PC-9 (cell line): ENCODE data around the gene CMIP. TPM values are rescaled to one million over a fixed set of nuclear protein-coding genes. Genes with fewer than 3 reads are reported as not detected.

Experiments
- BruUV-seq: library from RNA; stranded (reverse); fragments of 400-500 nt; replicated peaks from 2 replicates; lab custom pipeline; 2021; lab: Mats Ljungman, UMichigan
- CTCF ChIA-PET: fragments of 300-600 bp; sonication (Branson Sonifier 250); formaldehyde crosslinking; loops from one replicate; lab custom pipeline; 2022; ENCODE audit warnings: antibody characterized with exemption; lab: Charles Lee
- POLR2A ChIA-PET: fragments of 300-600 bp; sonication (Branson Sonifier 250); formaldehyde crosslinking; loops from one replicate; lab custom pipeline; 2022; ENCODE audit warnings: antibody characterized with exemption; ENCODE audit not compliant: unreplicated experiment; lab: Charles Lee
- DNase-seq, 2 experiments: peaks; one replicate each; pipeline versions ENCODE4 v3.0.0 to v3.0.0-alpha.2; 2015 to 2022; ENCODE audit warnings: mixed read lengths in 1 of 2
- H2AFZ ChIP-seq: fragments of 200-600 bp; sonication (generic); 2 replicates; pipeline ENCODE4 v1.8.1; 2017; ENCODE audit warnings: antibody characterized with exemption
- H3F3A ChIP-seq: fragments of 200-600 bp; sonication (generic); 2 replicates; pipeline ENCODE4 v1.8.1; 2017; ENCODE audit warnings: antibody characterized with exemption, mild to moderate bottlenecking, low read depth; ENCODE audit not compliant: insufficient read depth
- H3K27ac ChIP-seq: fragments of 200-600 bp; sonication (generic); 2 replicates; pipeline ENCODE4 v1.6.1; 2016; ENCODE audit warnings: mixed run types
- H3K27me3 ChIP-seq: fragments of 200-600 bp; sonication (generic); 2 replicates; pipeline ENCODE4 v1.6.1; 2016; ENCODE audit warnings: low read depth, mixed run types; ENCODE audit not compliant: insufficient read depth
- H3K36me3 ChIP-seq: fragments of 200-600 bp; sonication (generic); 2 replicates; pipeline ENCODE4 v1.6.1; 2016; ENCODE audit warnings: low read depth, mixed run types
- H3K4me1 ChIP-seq: fragments of 200-600 bp; sonication (generic); replicated peaks from 2 replicates; pipeline ENCODE4 v1.6.1; 2016; ENCODE audit warnings: mixed run types; ENCODE audit not compliant: insufficient read depth
- H3K4me2 ChIP-seq: fragments of 200-600 bp; sonication (generic); 2 replicates; pipeline ENCODE4 v1.6.1; 2017; ENCODE audit warnings: mixed run types
- H3K4me3 ChIP-seq: fragments of 200-600 bp; sonication (generic); 2 replicates; pipeline ENCODE4 v1.6.1; 2016; ENCODE audit warnings: mixed run types
- H3K79me2 ChIP-seq: fragments of 200-600 bp; sonication (generic); 2 replicates; pipeline ENCODE4 v1.6.1; 2017; ENCODE audit warnings: low read depth, mixed run types
- H3K9me2 ChIP-seq: fragments of 200-600 bp; sonication (generic); 2 replicates; pipeline ENCODE4 v1.8.1; 2017; ENCODE audit warnings: mild to moderate bottlenecking; ENCODE audit not compliant: insufficient read depth
- H3K9me3 ChIP-seq: fragments of 200-600 bp; sonication (generic); 2 replicates; pipeline ENCODE4 v1.8.1; 2016; ENCODE audit warnings: low read depth; ENCODE audit not compliant: insufficient read depth
- H4K20me1 ChIP-seq: fragments of 200-600 bp; sonication (generic); 2 replicates; pipeline ENCODE4 v1.8.1; 2017; ENCODE audit not compliant: insufficient read depth
- CTCF ChIP-seq: fragments of 200-600 bp; sonication (generic); conservative IDR thresholded peaks from 2 replicates; pipeline ENCODE4 v1.6.1; 2017; ENCODE audit warnings: mixed run types, antibody characterized with exemption, mild to moderate bottlenecking, moderate library complexity
- EZH2 ChIP-seq: fragments of 200-600 bp; sonication (generic); IDR thresholded peaks from 2 replicates; pipeline ENCODE4 v1.8.0; 2017; ENCODE audit warnings: antibody characterized with exemption, low read depth
- intact Hi-C: fragments of 100-400 bp; cut with micrococcal nuclease; formaldehyde crosslinking; loops from one replicate; pipeline ENCODE4 v1.10.0; 2022; ENCODE audit not compliant: unreplicated experiment
- total RNA-seq: library from RNA; stranded (reverse); gene quantifications from 2 replicates; pipeline ENCODE4 v1.2.3, GENCODE V29; 2021

The CMIP gene
- total RNA-seq, 1 experiment from 2014 or later: 96.6 TPM

GRCh38 chr16:81618187-81618586 lies 173.6 kb downstream of the CMIP start:
- H3K79me2 ChIP-seq: peaks cover 18% of the 10 kb centered on the region

GRCh38 chr16:81618661-81619060 lies 174.1 kb downstream of the CMIP start:
- no peaks in the 10 kb centered on the region for H3K9me3 ChIP-seq
- H3K27me3 ChIP-seq: no peaks in the 10 kb centered on the region
- no TSS peak for BruUV-seq
- ChIA-PET POLR2A (no interaction called here), CTCF (no interaction called here)
- intact Hi-C loops: no loop called here
- no peaks in the 10 kb centered on the region for H3K36me3 ChIP-seq
- H3K4me3 ChIP-seq: no peak overlapping the region
- H3F3A ChIP-seq: peaks cover 19% of the 10 kb centered on the region; the same call in 1 of the 2 replicates
- H3K4me2 ChIP-seq: no peak overlapping the region
- H3K79me2 ChIP-seq: peaks cover 17% of the 10 kb centered on the region
- no peak overlapping the region for H3K27ac ChIP-seq
- H4K20me1 ChIP-seq: peaks cover 16% of the 10 kb centered on the region; the same call in 1 of the 2 replicates
- no peaks in the 10 kb centered on the region for H3K9me2 ChIP-seq
- TF ChIP-seq EZH2 (no peak), CTCF (no peak)
- no peak for DNase-seq
- no peak overlapping the region for H2AFZ ChIP-seq
- H3K4me1 ChIP-seq: peaks cover 3% of the 10 kb centered on the region; the same call in 1 of the 2 replicates

More at GRCh38 chr16:81618187-81618586, 173.6 kb downstream of the CMIP start:
- H2AFZ ChIP-seq: no peak overlapping the region
- no TSS peak for BruUV-seq
- peaks cover 23% of the 10 kb centered on the region; the same call in 1 of the 2 replicates for H3F3A ChIP-seq
- H4K20me1 ChIP-seq: peaks cover 14% of the 10 kb centered on the region; the same call in 1 of the 2 replicates
- no peaks in the 10 kb centered on the region for H3K4me1 ChIP-seq
- intact Hi-C loops: no loop called here
- ChIA-PET CTCF (no interaction called here), POLR2A (no interaction called here)
- H3K9me3 ChIP-seq: no peaks in the 10 kb centered on the region
- H3K4me2 ChIP-seq: no peak overlapping the region
- H3K27ac ChIP-seq: no peak overlapping the region
- H3K9me2 ChIP-seq: no peaks in the 10 kb centered on the region
- no peak for DNase-seq
- no peaks in the 10 kb centered on the region for H3K27me3 ChIP-seq
- TF ChIP-seq EZH2: no peak
- no peaks in the 10 kb centered on the region for H3K36me3 ChIP-seq
- no peak overlapping the region for H3K4me3 ChIP-seq

GRCh38 chr16:81620029-81620428 lies 175.4 kb downstream of the CMIP start:
- Histone ChIP-seq H3K27ac (no peak overlapping the region), H3K9me3 (no peaks in the 10 kb centered on the region), H3K4me1 (peaks cover 13% of the 10 kb centered on the region), H3F3A (peaks cover 20% of the 10 kb centered on the region; the same call in 1 of the 2 replicates), H3K79me2 (peaks cover 12% of the 10 kb centered on the region), H3K4me3 (no peak overlapping the region), H4K20me1 (peaks cover 17% of the 10 kb centered on the region; the same call in 1 of the 2 replicates), H3K9me2 (no peaks in the 10 kb centered on the region), H3K4me2 (no peak overlapping the region), H3K36me3 (no peaks in the 10 kb centered on the region), H3K27me3 (no peaks in the 10 kb centered on the region), H2AFZ (no peak overlapping the region)
- intact Hi-C loops: loop anchor here (5.0 kb wide), 1 partner anchor 77 kb away; no protein-coding TSS in a partner anchor
- ChIA-PET POLR2A (no interaction called here), CTCF (no interaction called here)
- no peak for TF ChIP-seq CTCF
- TF ChIP-seq EZH2: no peak
- BruUV-seq: no TSS peak
- no peak for DNase-seq
